Upper lobe of left lung (tissue), 6 donors: ENCODE results near the gene SFXN1. TPM values are rescaled to one million over a fixed set of nuclear protein-coding genes. Genes with fewer than 3 reads are reported as not detected.
"Not testable (repeated sequence)": the region's sequence is repeated elsewhere in the genome, so short reads cannot be mapped to it uniquely, and the experiment has no call there.

Source experiments
- ATAC-seq, 2 donors: fragments of 200-7000 bp; cut with Tn5 transposase; one replicate each; pipeline ENCODE4 v1.9.1; 2022; ENCODE audit warnings: mild to moderate bottlenecking in 2 of 2, moderate library complexity in 2 of 2; ENCODE audit not compliant: low FRiP score in 2 of 2
- DNase-seq, 2 donors: peaks; one replicate each; pipeline ENCODE4 v3.0.0-alpha.2; 2019 to 2020
- H3K27ac ChIP-seq, 4 donors: fragments of 200-600 bp; sonication (generic); one replicate each; pipeline ENCODE4 v1.5.1; 2016 to 2019
- H3K27me3 ChIP-seq, 4 donors: fragments of 200-600 bp; sonication (generic); one replicate each; pipeline ENCODE4 v1.5.1; 2017 to 2019
- H3K36me3 ChIP-seq, 4 donors: fragments of 200-600 bp; sonication (generic); one replicate each; pipeline ENCODE4 v1.5.1; 2016 to 2019
- H3K4me1 ChIP-seq, 4 donors: fragments of 200-600 bp; sonication (generic); one replicate each; pipeline ENCODE4 v1.5.1; 2018 to 2019
- H3K4me3 ChIP-seq, 4 donors: fragments of 200-600 bp; sonication (generic); one replicate each; pipeline ENCODE4 v1.5.1; 2017 to 2019; ENCODE audit warnings: mild to moderate bottlenecking in 2 of 4, moderate library complexity in 1 of 4
- H3K9me3 ChIP-seq, 4 donors: fragments of 200-600 bp; sonication (generic); one replicate each; pipeline ENCODE4 v1.5.1; 2018 to 2019
- EP300 ChIP-seq, 4 donors: sonication (generic); formaldehyde crosslinking; IDR thresholded peaks; one replicate each; pipeline ENCODE4 v1.5.1; 2017; ENCODE audit warnings: antibody characterized with exemption in 4 of 4, control low read depth in 2 of 4
- POLR2A ChIP-seq, 4 donors: fragments of 450-650 bp; IDR thresholded peaks; one replicate each; pipeline ENCODE4 v1.5.1; 2016 to 2017; ENCODE audit warnings: antibody characterized with exemption in 4 of 4, mild to moderate bottlenecking in 2 of 4
- POLR2AphosphoS5 ChIP-seq, 2 donors: sonication (generic); formaldehyde crosslinking; IDR thresholded peaks; one replicate each; pipeline ENCODE4 v1.5.1; 2017; ENCODE audit warnings: antibody characterized with exemption in 2 of 2
- WGBS, 2 donors: methylation state at CpG; one replicate each; pipeline ENCODE4 v1.1.5; 2017 to 2018; 5-methylcytosine and 5-hydroxymethylcytosine counted together
- total RNA-seq, 6 donors: library from RNA; depleted of rRNA in 4 of 6; stranded (reverse); fragments of >200 nt in 4 of 6; gene quantifications; one replicate each; pipeline versions ENCODE4 v1.1.0 to v1.2.1, GENCODE V29; 2016 to 2021
- TF ChIP-seq, protein P1 (sequence below), 6 experiments: fragments of 450-650 bp in 4 of 6; fragments of 200-600 bp in 2 of 6; sonication (generic) in 2 of 6; IDR thresholded peaks; one replicate each; pipeline ENCODE4 v1.5.1; 2016 to 2019; ENCODE audit warnings: antibody characterized with exemption in 6 of 6
- donor health status: DM: no; HTN: no; CAD: no; lungs with moderate emphysema.
- donor health status: DM: no; HTN: yes; CAD: no; lungs with severe emphysema.

The SFXN1 gene
- total RNA-seq, 6 donors from 2014 or later: 5.2 to 47.1 (median 18.3) TPM

DNA sequence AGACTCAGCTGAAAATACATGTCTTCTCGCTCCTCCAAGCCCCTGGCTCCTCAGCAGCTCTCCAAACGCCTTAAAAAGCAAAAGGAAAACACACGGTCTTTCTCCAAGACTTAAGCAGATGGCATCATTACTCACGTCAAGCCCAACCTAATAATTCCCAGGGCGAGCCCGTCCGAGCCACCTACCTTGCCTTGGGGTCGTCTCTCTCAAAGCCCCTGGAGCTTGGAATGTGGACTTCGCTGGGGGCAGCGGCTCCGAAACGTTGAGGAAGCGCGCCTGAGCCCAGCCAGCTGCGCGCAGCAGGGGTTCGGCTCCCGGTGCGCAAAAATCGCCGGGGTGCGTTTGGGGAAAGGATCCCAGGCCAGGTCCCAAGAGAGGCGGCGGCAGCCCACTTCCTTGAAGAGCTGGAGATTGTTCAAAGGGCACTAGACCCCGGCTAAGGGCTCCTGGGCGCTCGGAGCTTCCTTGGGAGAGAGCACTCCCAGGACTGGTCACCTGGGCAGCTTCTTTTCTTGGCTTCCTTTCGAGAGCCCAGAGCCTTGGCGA lies 34.8 kb upstream of the SFXN1 start:
- Histone ChIP-seq H3K36me3 (no peaks in the 10 kb centered on the region), H3K9me3 (no peaks in the 10 kb centered on the region), H3K4me1 (peaks cover 0 to 17% (median 13%) of the 10 kb centered on the region in 4 donors), H3K27ac (peak overlapping the region in 1 of 4 donors; percentile 51), H3K4me3 (peak overlapping the region in 3 of 4 donors; percentile 28 to 47 (median 44)), H3K27me3 (peaks cover 0 to 19% (median 9%) of the 10 kb centered on the region in 4 donors)
- no peak for TF ChIP-seq EP300 (IDR thresholded peaks at IDR 0.05)
- no peak for TF ChIP-seq POLR2AphosphoS5 (IDR thresholded peaks at IDR 0.05)
- TF ChIP-seq, protein P1, sequence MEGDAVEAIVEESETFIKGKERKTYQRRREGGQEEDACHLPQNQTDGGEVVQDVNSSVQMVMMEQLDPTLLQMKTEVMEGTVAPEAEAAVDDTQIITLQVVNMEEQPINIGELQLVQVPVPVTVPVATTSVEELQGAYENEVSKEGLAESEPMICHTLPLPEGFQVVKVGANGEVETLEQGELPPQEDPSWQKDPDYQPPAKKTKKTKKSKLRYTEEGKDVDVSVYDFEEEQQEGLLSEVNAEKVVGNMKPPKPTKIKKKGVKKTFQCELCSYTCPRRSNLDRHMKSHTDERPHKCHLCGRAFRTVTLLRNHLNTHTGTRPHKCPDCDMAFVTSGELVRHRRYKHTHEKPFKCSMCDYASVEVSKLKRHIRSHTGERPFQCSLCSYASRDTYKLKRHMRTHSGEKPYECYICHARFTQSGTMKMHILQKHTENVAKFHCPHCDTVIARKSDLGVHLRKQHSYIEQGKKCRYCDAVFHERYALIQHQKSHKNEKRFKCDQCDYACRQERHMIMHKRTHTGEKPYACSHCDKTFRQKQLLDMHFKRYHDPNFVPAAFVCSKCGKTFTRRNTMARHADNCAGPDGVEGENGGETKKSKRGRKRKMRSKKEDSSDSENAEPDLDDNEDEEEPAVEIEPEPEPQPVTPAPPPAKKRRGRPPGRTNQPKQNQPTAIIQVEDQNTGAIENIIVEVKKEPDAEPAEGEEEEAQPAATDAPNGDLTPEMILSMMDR (IDR thresholded peaks at IDR 0.05): no peak
- TF ChIP-seq POLR2A (IDR thresholded peaks at IDR 0.05): no peak
- 4 to 17% methylated on average over 3 to 29 of the region's 29 CpGs for WGBS, 2 donors
- ATAC-seq (no peak), DNase-seq (peak in 1 of 2 donors; percentile 58)

DNA sequence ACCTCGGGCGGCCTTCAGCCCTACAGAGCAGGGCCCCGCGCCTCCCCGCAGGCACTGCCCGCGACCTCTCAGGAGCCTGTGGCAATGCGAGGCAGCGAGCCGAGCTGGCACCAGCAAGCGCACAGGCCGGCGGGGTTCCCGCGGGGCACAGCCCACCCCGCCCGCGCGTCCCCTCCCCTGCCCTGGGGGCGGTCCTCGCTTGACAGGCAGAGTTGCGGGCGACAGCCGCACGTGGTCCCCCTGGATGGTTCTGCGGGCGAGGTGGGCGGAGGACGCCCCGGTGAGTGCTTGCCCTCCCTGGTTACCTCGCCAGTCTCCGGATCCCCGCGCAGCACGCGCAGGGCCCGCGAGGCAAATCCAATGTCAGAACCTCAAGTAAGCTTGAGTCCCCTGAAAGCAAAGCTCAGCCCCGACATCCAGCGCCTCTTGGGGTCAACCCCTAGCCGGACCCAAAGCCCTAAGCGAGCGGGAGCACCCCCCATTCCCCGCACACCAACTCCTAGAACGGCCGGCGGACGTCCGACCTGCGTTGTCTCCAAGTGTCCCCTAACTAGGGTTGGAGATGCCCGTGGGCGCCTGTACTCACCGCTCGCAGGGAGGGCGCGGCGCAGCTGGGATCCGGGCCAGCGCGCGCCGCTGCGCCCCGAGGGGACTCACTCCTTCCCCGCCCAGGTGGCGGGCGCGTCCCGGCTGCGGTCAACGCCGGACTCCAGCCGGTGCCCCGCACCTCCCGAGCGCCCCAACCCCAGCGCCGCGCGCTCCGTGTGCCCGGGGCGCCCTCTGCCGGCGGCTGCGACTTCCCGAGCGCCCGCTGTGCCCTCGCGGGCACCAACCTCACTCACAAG lies 34.1 kb upstream of the SFXN1 start, which contains the start of gene DRD1:
Gene DRD1 (minus strand): TSS at position 123 of the 845 bp plus-strand sequence. CDS start 1,083 bp downstream, outside the sequence.
- H3K27ac ChIP-seq: peak within 1 kb of the TSS in 1 of 4 donors; percentile 51
- peaks cover 0 to 19% (median 9%) of the 10 kb centered on the region in 4 donors for H3K27me3 ChIP-seq
- peak within 1 kb of the TSS; percentile 17 to 47 (median 36) for H3K4me3 ChIP-seq
- DNase-seq: peak in 1 of 2 donors; percentile 94
- H3K9me3 ChIP-seq: no peaks in the 10 kb centered on the region
- ATAC-seq: peak; percentile 57 to 68
- 4% methylated on average over 53 of the region's 91 CpGs; no CpG with 5 or more reads in 1 of the 2 donors for WGBS, 2 donors
- no peaks in the 10 kb centered on the region for H3K36me3 ChIP-seq
- TF ChIP-seq, protein P1 (IDR thresholded peaks at IDR 0.05): peak; percentile 54 to 81 (median 72)
- no peak for TF ChIP-seq POLR2A (IDR thresholded peaks at IDR 0.05)
- peaks cover 0 to 17% (median 13%) of the 10 kb centered on the region in 4 donors for H3K4me1 ChIP-seq

DNA sequence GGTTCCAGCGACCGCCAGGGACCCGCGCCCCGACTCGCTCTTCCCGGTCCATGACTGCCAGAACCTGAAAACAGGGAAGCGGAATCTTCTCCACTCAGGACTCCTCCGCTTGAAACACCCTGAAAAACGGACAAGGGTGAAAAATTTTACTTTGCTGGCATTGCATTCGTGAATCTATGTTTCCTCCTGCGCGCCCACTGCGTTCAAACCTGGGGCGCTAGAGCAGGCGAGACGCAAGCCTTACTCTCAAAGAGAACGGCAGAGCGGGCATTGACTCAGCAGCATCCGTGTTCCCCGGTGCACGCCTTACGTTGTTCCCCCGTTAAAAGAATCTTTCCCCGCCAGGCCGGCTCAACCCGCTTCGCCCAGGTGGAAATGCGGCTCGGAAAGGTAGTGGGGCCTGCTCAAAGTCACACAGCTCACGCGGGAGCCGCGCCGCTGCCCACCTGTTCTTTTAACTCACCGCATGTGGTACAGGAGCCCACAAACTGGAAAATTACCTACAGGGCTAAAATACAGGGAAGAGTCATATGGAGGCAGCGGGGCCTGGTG lies 33.4 kb upstream of the SFXN1 start:
- H3K27ac ChIP-seq: no peak overlapping the region
- TF ChIP-seq EP300 (IDR thresholded peaks at IDR 0.05) (no peak), POLR2AphosphoS5 (IDR thresholded peaks at IDR 0.05) (no peak), POLR2A (IDR thresholded peaks at IDR 0.05) (no peak)
- TF ChIP-seq, protein P1 (IDR thresholded peaks at IDR 0.05): no peak
- ATAC-seq (no peak), DNase-seq (peak in 1 of 2 donors; percentile 53)
- H3K4me3 ChIP-seq: peak overlapping the region in 3 of 4 donors; percentile 28 to 47 (median 44)
- no peaks in the 10 kb centered on the region for H3K9me3 ChIP-seq
- WGBS, 2 donors: 20 to 25% methylated on average over 32 to 37 of the region's 37 CpGs
- H3K4me1 ChIP-seq: peaks cover 0 to 17% (median 13%) of the 10 kb centered on the region in 4 donors
- H3K27me3 ChIP-seq: peaks cover 0 to 19% (median 9%) of the 10 kb centered on the region in 4 donors
- H3K36me3 ChIP-seq: no peaks in the 10 kb centered on the region

DNA sequence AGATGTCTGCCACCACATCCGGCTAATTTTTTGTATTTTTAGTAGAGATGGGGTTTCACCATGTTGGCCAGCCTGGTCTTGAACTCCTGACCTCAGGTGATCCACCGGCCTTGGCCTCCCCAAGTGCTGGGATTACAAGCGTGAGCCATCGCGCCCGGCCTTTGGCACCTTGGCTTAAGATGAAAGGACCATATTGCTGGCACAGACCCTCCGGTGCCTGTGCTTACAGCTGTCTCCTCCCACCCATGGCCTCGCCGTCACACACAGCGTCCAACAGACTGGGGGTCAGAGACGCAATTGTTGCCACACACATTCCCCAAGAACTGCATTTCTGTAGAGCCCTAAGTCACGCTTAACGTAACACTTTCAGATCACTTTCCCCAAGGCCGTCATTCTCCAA lies 32.0 kb upstream of the SFXN1 start:
- Histone ChIP-seq H3K27me3 (peaks cover 0 to 19% (median 9%) of the 10 kb centered on the region in 4 donors), H3K4me1 (peaks cover 0 to 17% (median 13%) of the 10 kb centered on the region in 4 donors)
- DNase-seq: peak in 1 of 2 donors; percentile 33
- not testable (repeated sequence) for H3K9me3 ChIP-seq, H3K4me3 ChIP-seq, ATAC-seq, H3K27ac ChIP-seq, H3K36me3 ChIP-seq
- 78 to 85% methylated on average over 10 to 14 of the region's 14 CpGs for WGBS, 2 donors

DNA sequence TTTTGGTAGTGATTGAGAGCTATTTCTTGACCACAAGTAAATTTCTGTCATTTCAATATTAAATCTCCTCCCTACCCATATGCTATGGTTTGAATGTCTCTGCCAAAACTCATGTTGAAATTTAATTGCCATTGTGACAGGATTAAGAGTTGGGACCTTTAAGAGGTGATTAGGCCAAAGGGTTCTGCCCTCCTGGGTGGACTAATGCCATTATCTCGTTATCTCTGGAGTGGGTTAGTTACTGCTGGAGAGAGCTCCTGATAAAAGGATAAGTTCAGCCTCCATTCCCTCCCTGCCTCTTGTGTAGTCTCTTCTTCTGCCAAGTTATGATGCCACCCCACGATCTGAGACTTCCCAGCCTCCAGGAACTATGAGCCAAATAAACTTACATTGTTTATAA lies 30.8 kb upstream of the SFXN1 start:
- WGBS, 2 donors: 10 to 15% methylated on average over 2 of the region's 2 CpGs
- H3K9me3 ChIP-seq: no peaks in the 10 kb centered on the region
- H3K4me3 ChIP-seq: no peak overlapping the region
- no peak for DNase-seq
- TF ChIP-seq, protein P1 (IDR thresholded peaks at IDR 0.05): no peak
- TF ChIP-seq POLR2AphosphoS5 (IDR thresholded peaks at IDR 0.05): no peak
- no peak for TF ChIP-seq POLR2A (IDR thresholded peaks at IDR 0.05)
- TF ChIP-seq EP300 (IDR thresholded peaks at IDR 0.05): no peak
- peaks cover 0 to 17% (median 13%) of the 10 kb centered on the region in 4 donors for H3K4me1 ChIP-seq
- H3K36me3 ChIP-seq: no peaks in the 10 kb centered on the region
- H3K27me3 ChIP-seq: peaks cover 0 to 19% (median 9%) of the 10 kb centered on the region in 4 donors
- ATAC-seq: no peak
- H3K27ac ChIP-seq: no peak overlapping the region
